Midbrain (tissue), 1 donor: ENCODE measurements around the gene OBI1.
"Not testable (repeated sequence)": the region's sequence is repeated elsewhere in the genome, so short reads cannot be mapped to it uniquely, and the experiment has no call there.

Source experiments
- DNase-seq: peaks from one replicate; lab custom pipeline; 2025; lab: John Stamatoyannopoulos, UW

OBI1 gene

DNA sequence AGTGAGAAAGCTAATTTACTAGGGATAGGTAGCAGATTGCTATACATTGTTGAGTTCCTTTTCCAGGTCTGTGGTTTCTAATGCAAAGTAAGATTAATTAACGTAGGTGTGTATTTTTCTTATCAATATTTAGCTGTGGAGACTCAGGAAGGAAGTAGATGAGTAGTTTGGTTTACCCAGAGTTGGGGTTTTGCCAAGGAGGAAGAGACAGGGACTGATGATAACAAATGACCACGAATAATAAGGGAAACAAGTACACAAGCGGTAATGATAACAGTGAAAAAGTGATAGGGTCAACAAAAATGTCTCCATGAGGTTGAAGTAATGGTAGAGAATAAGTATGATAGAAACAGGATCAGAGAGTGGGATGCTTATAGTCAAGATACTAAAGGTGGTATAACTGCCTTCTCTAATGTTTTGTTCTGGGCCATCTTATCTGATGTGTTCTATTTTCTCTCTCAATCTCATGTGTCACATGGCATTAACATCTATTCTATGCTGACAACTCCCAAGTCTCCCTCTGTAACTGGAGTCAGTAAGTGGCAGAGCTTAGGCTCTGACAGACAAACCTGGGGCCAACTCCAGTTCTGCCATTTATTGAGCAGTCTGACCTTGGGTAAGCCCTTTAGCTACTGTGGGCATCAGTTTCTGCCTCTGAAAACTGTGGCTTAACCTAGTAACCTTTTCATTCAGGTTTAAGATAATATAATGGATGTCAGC is 8.8 kb downstream of the OBI1 start:
- no peak for DNase-seq

DNA sequence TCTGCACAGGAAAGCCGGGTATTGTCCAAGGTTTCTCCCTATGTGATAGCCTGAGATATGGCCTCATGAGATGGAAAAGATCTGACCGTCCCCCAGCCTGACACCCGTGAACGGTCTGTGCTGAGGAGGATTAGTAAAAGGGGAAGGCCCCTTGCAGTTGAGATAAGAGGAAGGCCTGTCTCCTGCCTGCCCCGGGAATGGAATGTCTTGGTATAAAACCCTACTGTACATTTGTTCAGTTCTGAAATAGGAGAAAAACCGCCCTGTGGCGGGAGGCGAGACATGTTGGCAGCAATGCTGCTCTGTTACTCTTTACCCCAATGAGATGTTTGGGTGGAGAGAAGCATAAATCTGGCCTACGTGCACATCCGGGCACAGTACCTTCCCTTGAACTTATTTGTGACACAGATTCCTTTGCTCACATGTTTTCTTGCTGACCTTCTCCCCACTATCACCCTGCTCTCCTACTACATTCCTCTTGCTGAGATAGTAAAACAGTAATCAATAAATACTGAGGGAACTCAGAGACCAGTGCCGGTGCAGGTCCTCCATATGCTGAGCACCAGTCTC is 11.8 kb downstream of the OBI1 start:
- not testable (repeated sequence) for DNase-seq

DNA sequence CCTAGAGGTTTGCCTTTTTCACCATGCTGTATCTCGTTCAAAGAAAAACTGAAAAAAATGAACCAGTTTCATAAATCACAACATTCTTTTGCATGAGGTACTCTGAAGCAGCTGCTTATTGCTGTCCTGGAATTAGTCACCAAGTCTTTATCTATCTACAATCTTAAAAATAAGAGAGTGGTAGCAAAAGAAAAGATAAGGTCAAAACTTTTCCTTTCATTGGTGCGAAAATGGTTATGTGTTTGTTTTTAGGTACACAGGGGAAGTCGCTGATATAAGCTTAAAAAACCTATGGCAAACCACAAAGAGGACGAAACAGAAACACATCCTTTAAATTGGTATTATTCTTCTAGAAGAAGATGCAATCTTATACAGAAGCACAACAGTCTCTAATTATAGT is 20.7 kb downstream of the OBI1 start:
- no peak for DNase-seq

DNA sequence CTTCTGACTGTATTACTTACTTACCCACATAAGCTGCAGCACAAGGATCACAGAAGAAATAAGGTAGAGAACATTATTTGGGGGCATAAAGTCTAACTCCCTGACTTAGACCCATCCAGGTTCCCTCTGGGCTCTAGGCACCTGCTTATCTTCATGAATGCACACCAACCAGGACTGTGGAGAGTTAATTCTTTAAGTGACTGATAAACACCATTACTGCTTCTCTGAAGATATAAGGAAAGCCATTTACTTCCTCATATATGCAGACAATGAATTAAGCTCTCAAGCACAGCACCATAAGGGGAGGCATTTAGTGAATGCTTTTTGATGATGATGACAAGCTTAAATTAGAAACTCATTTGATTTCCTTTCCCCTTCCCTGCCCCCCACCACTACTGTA is 22.5 kb downstream of the OBI1 start:
- no peak for DNase-seq

DNA sequence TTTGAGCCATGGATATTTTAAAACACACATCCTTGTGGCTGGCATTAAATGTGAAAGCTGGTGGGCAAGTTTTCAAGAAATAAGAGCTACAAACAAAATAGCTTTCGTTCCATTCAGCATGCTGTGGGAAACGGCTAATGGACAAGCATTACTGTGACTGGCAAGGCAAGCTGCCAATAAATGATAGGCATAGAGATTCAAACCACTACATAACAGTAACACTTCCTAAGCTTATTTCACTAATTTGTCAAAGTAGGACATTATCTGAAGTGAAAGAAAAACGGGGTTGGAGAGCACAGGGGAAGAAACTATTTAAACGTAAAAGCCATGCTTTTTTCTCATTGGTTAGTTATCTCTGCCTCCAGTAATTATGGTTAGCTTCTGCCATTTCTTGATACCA is 26.0 kb downstream of the OBI1 start:
- DNase-seq, result no peak

DNA sequence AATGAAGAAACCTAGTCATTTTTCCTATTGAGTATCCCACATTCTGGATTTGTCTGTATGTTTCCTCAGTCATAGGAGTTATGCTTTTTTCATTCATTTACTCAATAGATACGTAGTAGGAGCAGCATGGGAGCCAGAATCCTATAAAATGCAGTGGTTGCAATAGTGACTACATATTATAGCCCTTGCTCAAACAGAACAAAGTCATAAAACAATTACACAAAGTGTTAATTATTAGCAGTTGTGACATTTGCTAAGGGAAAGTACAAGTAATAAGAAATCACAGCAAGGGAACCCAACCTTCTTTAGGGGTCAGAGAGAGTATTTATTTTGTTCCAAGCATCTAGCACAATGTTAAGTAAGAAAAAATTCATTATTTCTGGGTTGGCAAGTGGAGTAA is 27.9 kb downstream of the OBI1 start:
- DNase-seq, result no peak

DNA sequence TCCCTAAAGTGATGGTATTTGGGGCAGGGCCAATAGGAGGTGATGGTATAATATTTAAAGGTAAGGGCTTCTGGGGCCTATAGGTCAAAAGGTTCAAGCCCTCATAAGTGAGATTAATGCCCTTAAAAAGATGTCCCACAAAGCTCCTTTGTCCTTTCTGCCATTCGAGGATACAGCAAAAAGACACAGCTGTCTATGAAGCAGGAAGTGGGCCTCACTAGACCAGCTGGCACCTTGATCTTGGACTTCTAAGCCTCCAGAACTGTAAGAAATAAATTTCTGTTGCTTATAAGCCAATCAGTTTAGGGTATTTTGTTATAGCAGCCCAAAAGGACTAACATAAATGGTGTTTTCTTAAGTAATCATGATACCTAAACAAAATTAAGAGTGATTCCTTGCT is 28.4 kb downstream of the OBI1 start:
- no peak for DNase-seq

DNA sequence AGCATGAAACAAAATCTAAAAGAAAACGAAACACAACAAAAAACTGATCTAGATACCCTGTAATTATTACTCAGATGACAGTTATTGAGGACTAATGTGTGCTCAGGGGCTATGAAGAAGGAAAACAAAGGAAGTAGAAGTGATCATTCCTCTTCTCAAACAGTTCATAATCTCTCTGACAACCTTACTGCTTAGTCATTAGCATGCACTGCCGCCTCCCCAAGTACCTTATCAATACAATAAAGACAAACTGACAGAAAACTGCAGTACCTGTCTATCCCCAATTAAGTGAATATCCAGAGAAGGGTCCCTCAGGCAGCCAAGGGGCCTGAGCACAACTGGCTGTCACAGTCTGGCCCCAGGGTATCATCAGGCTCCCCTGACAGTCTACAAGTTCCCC is 33.6 kb downstream of the OBI1 start:
- no peak for DNase-seq

DNA sequence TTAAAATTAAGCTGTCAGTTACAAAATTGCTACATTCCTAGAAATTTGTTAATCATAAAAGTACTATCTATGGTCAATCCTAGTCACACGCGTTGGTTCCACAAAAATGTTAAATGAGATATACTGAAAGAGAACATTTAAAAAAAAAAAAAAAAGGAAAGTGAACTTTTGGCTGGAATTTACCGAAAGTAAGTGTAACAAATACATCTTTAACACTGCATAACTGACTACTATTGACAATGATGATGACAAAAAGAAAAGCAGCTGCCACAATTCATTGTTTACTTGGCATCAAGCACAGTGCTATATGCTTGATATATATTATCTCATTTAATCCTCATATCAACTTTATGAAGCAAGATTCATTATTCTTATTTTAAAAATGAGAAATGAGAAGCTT is 35.8 kb downstream of the OBI1 start:
- no peak for DNase-seq

DNA sequence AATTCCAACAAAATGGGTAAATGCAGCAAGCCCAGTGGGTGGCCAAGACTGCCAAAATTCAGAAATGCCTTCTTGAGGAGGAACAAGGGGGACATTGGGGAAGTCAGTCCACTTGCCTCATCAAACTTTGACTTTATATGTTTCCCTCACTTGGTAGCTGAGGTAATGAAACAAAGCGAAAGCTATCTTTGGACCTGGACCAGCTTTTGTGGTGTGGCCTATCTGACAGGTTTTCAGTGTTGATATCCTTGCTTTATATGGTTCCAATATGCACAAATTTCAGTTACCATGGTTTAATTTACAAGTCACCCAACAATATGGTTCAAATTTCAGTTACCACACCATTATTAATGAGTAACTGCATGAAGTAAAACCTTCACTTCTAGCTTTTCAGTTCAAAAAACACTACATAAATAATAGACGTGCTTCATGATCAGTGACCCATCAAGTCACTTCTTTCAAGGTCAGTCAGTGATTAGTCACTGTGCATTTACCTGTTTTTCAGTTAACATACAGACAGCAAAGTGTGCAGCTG is 38.0 kb downstream of the OBI1 start:
- no peak for DNase-seq

DNA sequence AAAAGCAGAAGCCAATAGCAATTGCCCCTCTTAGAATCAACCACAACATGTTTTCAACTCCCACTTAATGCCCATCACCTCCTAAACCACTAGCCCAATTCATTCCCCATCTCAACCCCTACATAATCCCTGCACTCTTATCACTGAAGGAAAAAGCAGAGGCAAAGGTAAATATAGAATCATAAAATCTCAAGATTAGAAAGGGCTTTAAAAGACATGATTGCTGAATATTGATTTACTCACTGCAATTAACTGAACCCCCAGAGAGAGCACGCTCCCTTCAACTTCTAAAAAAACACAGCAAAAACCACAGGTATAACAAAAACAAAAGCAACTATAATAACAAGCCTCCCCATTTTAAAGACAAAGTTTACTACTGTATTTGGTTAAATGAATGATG is 40.5 kb downstream of the OBI1 start:
- DNase-seq, result no peak

DNA sequence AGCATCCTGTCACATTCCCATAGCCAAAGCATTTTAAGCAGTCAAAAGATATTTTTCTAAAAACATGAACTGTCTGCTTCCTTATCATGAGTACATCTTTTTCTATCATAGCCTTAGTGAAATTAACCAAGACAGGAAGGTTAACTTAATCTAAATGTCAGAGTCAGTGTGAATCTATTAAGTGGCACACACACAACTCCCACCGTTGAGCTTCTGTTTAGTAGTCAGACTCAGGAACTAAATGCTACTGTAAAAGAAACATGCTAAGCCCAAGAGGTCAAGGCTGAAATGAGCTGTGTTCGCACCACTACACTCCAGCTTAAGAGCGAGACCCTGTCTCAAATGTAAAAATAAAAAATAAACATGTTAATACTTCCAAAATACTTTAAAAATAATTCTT is 47.9 kb downstream of the OBI1 start:
- no peak for DNase-seq

DNA sequence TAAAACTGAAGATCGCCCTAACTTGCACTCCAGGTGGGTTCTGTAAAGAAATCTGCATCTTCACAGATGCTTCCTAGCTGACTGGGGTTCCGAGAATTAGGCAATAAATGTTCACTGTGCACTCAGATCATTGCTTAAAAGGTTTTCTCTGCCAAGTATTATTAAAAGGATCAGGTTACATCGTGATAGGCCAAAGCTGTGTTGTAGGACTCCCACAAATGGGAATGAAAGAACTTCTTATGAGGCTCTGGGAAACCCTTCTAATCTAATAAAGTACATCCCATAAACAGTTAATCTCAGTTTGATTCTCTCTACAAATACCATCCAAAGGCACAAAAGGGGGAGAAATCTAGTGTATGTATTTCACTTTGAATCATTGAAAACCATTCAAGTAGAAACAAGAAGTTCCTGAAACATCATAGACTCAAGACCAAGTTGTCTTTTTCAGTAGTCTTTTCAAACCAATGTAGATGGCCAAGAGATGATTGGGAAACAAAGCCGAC is 48.5 kb downstream of the OBI1 start:
- no peak for DNase-seq

DNA sequence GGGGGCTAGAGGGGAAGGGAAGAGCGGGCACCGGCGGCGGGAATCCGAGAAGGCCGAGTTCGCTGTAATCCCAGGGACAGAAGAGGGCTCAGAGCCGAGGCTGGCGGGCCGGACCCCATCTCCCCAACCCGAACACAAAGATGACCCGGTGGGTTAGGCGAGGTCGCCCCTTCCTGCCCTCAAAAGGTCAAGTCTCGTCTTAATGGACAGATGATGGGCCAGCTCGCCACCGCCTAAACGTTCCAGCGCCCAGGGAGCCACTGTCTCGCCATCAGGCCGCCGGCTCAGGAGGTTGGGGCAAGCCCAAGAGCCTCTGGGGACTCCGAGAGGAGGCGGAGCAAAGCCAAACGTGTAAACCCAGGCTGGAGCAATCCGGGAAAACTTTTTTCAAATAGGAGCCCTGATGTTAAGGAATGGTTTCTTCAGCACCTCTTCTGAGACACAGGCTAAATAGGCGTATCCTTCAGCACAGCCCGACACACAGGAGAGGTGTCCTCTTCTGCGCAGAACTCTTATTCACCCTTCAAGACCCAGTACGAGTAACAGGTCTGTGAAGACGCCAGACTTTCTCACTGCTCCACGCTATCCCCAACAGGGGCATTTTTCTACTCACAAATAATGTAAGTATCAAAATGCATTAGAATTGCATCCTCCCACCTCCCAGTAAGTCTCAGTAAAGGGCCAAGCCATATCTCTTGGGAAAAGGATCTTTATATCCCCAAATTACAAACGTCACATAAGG is 49.3 kb downstream of the OBI1 start:
- DNase-seq, result no peak

DNA sequence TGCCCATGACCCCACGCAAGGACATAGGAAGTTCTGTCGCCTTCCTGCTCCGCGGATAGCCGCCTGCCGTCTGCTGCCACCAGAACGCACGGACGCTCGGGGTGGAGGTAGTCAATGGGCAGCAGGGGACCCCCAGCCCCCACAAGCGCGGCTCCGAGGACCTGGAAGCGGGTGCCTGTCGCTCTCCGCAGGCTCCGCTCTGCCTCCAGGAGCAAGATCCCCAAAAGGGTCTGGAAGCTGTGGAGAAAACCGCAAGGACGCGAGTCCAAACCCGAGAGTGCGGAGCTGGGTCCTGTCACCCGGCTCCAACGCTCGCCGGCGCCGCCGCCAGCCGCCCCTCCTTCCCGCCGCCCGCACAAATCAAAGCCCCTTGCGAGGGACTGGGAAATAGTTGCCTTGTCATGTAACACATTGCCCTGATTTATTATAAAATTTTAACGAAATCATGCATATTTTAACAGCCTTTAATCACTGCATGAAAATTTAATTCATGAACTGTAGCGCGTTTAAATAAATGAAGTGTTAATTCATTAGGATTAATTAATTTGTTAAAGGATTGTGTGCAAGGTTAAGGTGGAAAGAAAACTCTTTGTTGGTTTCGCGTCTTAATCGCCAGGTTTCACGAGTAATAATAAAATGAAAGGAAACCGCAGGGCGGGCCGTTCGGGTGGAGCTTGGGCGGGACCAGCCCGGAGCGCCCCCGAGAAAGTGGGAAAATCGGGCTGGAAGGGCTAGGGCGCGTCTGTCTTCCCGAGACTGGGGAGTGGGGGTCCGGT is 50.1 kb downstream of the OBI1 start:
- no peak for DNase-seq

DNA sequence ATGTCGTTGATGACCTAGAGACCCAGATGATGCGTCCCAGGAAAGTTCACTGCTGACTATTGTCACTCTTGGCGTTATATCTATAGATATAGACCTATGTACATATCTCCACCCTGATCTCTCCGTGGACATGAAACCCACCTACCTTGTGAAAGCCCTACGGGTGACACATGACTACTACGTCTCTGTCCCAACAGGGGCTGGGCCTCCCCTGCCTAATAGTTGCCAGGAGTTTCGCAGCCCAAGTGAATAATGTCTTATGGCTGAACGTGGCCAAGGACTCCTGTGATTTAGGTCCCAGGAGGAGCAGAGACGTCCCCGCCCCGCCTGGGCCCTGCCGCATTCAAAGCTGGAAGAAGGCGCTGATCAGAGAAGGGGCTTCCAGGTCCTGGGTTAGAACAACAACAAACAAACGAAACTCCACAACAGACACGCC is 50.7 kb downstream of the OBI1 start:
- DNase-seq, result no peak

DNA sequence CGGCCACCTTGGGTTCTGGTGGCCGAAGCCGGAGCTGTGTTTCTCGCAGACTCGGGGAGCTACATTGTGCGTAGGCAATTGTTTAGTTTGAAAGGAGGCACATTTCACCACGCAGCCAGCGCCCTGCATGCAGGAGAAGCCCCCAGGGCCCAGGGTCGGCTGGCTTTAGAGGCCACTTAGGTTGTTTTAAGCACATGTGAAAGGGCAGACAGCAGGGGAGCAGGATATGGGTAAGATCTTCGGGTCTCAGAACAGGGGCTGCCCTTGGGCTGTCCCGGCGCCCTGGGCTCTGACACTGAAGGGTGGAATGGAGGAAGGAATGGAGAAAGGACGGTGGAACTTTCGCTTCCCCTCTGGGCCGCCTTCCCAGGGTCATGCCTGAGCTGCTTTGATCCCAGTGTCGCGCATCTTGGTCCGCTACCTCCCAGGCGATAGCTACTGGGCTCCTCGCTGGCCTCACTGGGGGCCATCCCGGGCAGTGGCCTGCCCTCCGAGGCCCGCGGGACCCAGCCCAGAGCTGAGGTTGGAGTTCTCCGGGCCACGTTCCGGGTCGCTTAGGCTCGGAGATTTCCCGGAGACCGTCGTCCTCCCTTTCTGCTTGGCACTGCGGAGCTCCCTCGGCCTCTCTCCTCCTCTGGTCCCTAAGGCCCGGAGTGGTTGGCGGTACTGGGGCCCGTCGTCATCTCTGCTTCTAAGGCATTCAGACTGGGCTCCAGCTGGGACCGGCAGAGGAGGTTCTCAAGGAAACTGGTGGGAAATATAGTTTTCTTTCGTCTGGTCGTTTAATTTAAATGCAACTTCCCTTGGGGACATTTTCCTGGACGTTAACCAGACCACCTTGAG is 51.3 kb downstream of the OBI1 start:
- DNase-seq, result no peak

DNA sequence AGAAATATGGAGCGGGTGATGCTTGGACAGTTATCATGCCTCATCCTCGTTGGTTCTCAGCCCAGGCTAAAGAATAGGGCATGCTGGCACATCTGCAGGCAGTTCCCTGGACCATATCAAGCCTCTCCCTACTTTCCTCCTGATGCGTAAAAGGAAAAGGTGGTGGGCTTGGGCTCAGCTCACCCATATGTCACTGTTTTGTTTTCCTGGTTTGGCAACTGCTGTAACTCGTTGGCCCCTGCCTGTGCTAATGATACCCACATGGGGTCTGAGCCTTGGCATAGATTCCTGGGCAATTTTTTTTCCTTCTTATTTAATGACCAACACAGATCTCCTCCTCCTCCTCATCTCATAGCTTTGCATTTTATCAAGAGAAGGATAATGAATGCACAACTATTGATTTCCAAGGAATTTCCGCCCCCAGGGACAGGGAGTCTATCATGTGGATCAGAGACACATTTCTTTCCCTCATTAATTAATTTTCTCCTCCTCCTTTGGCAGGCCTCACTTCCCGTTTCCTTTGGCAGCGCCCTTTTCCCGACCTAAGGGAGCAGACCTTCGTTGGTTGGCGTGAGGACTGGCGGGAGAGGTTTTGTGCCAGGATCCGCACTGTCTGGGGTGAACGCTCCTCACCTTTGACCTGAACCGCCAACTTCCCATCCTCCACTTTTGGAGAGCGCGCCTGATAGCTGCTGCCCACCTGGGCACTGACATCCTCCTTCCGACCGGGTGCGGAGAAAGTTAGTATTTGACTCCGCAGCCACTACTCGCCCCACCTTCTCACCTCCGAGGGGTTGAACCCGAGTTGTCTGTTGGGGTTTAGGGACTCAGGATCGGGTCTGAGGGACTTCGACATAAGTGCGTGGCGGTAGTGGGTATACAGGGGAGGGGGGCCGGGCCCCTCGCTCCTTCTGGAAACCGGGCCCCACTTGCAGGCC is 52.2 kb downstream of the OBI1 start:
- no peak for DNase-seq

DNA sequence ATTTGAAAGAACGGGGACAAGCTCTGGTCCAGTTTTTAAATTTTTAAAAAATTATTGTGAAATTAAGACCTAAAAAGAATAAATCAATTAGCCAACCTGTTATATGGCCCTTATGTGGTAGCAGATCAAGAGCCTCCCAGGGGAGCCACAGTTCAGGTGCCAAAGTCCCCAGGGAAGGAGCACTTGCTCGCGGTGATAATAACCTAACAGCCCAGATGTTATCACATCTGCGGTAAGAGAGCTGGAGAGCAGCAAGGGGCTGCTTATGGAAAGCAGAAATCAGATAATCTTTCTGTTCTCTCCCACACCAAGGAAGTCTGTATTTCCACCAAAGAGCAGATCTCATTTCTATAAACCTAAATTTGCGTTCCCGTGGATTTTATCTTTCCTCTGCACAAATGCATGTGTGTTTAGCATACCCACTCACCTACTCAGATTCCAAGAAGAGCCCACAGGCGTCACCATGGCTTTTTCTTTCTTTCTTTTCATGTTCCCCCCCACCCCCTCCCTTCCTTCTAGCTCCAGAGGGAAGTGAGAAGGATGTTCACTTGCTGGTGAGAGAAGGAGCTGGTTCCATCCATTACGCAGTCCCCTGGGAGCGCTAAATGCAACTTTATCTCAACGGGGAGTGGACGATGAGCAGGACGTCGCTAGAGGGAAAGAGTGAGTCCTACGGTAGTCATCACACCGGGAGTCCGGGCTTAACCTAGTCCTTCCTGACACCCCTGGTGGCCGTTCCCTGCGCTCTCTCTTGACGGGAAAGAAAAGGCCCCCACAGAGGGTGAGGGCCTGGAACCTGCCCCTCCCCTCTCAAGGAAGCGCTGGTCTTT is 54.0 kb downstream of the OBI1 start:
- no peak for DNase-seq
